ENCODE data around the gene MEGF6. TPM values are rescaled to one million over a fixed set of nuclear protein-coding genes. Genes with fewer than 3 reads are reported as not detected.

Gene MEGF6
- total RNA-seq, 1 donor from 2014 or later, result 64.7 TPM

GRCh38 chr1:3524556-3525203, 86.6 kb downstream of the MEGF6 start:
- TF ChIP-seq, protein P1, sequence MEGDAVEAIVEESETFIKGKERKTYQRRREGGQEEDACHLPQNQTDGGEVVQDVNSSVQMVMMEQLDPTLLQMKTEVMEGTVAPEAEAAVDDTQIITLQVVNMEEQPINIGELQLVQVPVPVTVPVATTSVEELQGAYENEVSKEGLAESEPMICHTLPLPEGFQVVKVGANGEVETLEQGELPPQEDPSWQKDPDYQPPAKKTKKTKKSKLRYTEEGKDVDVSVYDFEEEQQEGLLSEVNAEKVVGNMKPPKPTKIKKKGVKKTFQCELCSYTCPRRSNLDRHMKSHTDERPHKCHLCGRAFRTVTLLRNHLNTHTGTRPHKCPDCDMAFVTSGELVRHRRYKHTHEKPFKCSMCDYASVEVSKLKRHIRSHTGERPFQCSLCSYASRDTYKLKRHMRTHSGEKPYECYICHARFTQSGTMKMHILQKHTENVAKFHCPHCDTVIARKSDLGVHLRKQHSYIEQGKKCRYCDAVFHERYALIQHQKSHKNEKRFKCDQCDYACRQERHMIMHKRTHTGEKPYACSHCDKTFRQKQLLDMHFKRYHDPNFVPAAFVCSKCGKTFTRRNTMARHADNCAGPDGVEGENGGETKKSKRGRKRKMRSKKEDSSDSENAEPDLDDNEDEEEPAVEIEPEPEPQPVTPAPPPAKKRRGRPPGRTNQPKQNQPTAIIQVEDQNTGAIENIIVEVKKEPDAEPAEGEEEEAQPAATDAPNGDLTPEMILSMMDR (IDR thresholded peaks at IDR 0.05; ENCODE audit: partially characterized antibody, unreplicated experiment), result no peak
- peaks cover 3% of the 10 kb centered on the region for H3K4me1 Mint-ChIP-seq (ENCODE audit: low read depth, unreplicated experiment)
- DNase-seq, result no peak
- H3K27ac Mint-ChIP-seq (ENCODE audit: unreplicated experiment), result no peak overlapping the region
- no peak overlapping the region for H3K4me3 Mint-ChIP-seq (ENCODE audit: unreplicated experiment)
- H3K36me3 Mint-ChIP-seq (ENCODE audit: unreplicated experiment), result no peaks in the 10 kb centered on the region
- H3K9me3 Mint-ChIP-seq (ENCODE audit: unreplicated experiment), result peaks cover 2% of the 10 kb centered on the region
- peaks cover 7% of the 10 kb centered on the region for H3K27me3 Mint-ChIP-seq (ENCODE audit: unreplicated experiment)

- TF ChIP-seq, protein P1 (IDR thresholded peaks at IDR 0.05; ENCODE audit: partially characterized antibody, unreplicated experiment), result no peak
- Mint-ChIP-seq H3K4me3 (ENCODE audit: unreplicated experiment) (no peak overlapping the region), H3K9me3 (ENCODE audit: unreplicated experiment) (peaks cover 2% of the 10 kb centered on the region), H3K27me3 (ENCODE audit: unreplicated experiment) (peaks cover 5% of the 10 kb centered on the region), H3K4me1 (ENCODE audit: low read depth, unreplicated experiment) (no peaks in the 10 kb centered on the region), H3K27ac (ENCODE audit: unreplicated experiment) (no peak overlapping the region), H3K36me3 (ENCODE audit: unreplicated experiment) (no peaks in the 10 kb centered on the region)
- no peak for DNase-seq
Measured at GRCh38 chr1:3523980-3524379, 87.3 kb downstream of the MEGF6 start.

DNA sequence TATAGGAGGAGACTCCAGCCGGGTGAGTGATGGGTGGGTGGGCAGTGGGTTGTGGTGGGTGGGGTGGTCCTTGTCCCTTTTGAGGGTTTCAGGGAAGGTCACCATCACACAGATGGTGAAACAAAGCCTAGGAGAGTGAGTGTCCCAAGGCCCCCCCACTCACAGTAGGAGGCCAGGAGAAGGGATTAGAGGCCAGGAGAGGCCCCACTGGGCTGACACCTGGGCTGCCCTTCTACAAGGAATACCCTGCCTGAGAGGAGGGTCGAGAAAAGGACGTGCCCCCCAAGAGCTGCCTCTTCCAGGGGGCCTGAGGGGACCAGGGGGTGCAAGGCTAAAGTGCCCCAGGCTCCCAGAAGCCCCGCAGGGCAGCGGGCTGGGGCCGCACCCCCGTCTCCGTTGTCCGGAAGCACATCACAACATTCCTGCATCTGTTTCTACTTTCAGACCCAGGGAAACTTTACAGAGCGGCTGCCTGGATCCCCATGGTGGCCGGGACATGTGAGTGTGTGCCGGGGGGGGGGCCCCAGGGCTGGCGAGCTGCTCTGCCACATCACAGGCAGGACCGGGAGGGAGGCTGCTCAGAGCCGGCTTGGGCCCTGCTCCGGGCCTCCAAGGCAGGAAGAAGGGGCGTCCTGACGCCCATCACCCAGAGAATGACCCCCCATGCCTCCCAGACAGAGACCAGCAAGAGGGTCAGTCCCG, 88.6 kb downstream of the MEGF6 start:
- peaks cover 4% of the 10 kb centered on the region for H3K9me3 Mint-ChIP-seq (ENCODE audit: unreplicated experiment)
- H3K27me3 Mint-ChIP-seq (ENCODE audit: unreplicated experiment), result peaks cover 2% of the 10 kb centered on the region
- no peak overlapping the region for H3K4me3 Mint-ChIP-seq (ENCODE audit: unreplicated experiment)
- DNase-seq, result no peak
- H3K4me1 Mint-ChIP-seq (ENCODE audit: low read depth, unreplicated experiment), result no peaks in the 10 kb centered on the region
- TF ChIP-seq, protein P1 (IDR thresholded peaks at IDR 0.05; ENCODE audit: partially characterized antibody, unreplicated experiment), result no peak
- H3K27ac Mint-ChIP-seq (ENCODE audit: unreplicated experiment), result no peak overlapping the region
- H3K36me3 Mint-ChIP-seq (ENCODE audit: unreplicated experiment), result no peaks in the 10 kb centered on the region

DNA sequence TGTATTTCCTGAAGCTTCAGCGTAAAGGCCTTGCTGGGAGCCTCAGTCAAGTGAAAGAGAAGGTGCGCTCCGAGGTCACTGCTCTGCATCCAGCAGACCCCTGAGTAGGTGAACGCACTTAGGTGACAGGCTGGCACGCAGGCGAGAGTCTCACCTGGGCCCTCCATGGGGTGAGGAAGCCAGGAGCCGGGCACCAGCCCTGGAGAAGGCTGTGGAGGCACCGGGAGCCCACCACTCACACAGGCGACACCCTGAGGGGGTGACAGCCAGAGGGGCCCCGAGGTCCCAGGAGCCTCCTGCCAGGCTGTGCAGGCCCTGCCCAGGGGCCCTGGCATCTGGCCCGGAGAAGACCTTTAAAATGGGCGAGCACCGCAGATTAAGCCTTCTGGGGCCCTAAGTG, 89.2 kb downstream of the MEGF6 start:
- H3K27ac Mint-ChIP-seq (ENCODE audit: unreplicated experiment), result no peak overlapping the region
- DNase-seq, result no peak
- H3K9me3 Mint-ChIP-seq (ENCODE audit: unreplicated experiment), result peaks cover 4% of the 10 kb centered on the region
- H3K36me3 Mint-ChIP-seq (ENCODE audit: unreplicated experiment), result no peaks in the 10 kb centered on the region
- no peaks in the 10 kb centered on the region for H3K27me3 Mint-ChIP-seq (ENCODE audit: unreplicated experiment)
- H3K4me3 Mint-ChIP-seq (ENCODE audit: unreplicated experiment), result no peak overlapping the region
- TF ChIP-seq, protein P1 (IDR thresholded peaks at IDR 0.05; ENCODE audit: partially characterized antibody, unreplicated experiment), result no peak
- no peaks in the 10 kb centered on the region for H3K4me1 Mint-ChIP-seq (ENCODE audit: low read depth, unreplicated experiment)

DNA sequence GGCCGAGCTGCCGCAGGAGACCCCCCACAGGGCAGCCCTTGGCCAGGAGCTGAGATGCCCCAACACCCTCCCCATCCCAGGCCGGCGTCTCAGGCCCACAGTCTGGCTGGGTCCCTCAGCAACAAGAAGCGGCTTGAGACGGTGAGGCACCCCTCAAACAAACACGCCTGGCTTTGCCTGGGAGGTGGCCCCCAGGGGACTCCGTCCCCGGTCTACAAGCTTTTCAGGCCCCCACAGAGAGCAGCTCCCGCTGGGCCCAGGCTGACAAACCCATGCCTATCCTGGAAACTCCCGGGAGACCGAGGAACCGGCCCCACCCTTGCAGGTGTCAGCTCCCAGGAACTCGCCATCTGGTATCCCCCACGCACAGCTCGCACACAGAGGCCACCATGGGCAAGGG, 89.9 kb downstream of the MEGF6 start:
- Mint-ChIP-seq H3K27me3 (ENCODE audit: unreplicated experiment) (no peaks in the 10 kb centered on the region), H3K4me3 (ENCODE audit: unreplicated experiment) (no peak overlapping the region), H3K4me1 (ENCODE audit: low read depth, unreplicated experiment) (no peaks in the 10 kb centered on the region), H3K27ac (ENCODE audit: unreplicated experiment) (no peak overlapping the region), H3K36me3 (ENCODE audit: unreplicated experiment) (no peaks in the 10 kb centered on the region), H3K9me3 (ENCODE audit: unreplicated experiment) (peaks cover 4% of the 10 kb centered on the region)
- TF ChIP-seq, protein P1 (IDR thresholded peaks at IDR 0.05; ENCODE audit: partially characterized antibody, unreplicated experiment), result no peak
- DNase-seq, result no peak
